OCI-LY7 (cell line): Measurements from ENCODE around the gene PM20D1. TPM values are rescaled to one million over a fixed set of nuclear protein-coding genes. Genes with fewer than 3 reads are reported as not detected.

ENCODE experiments used
- BruUV-seq: library from RNA; stranded (reverse); fragments of 400-500 nt; replicated peaks from 2 replicates; lab custom pipeline; 2021; lab: Mats Ljungman, UMichigan
- CTCF ChIA-PET: fragments of 300-600 bp; sonication (Branson Sonifier 250); formaldehyde crosslinking; loops from one replicate; lab custom pipeline; 2022; ENCODE audit warnings: antibody characterized with exemption; ENCODE audit not compliant: unreplicated experiment; lab: Charles Lee
- POLR2A ChIA-PET: fragments of 300-600 bp; sonication (Branson Sonifier 250); formaldehyde crosslinking; loops from one replicate; lab custom pipeline; 2022; ENCODE audit warnings: antibody characterized with exemption; lab: Charles Lee
- DNase-seq: peaks from one replicate; pipeline ENCODE4 v3.0.0-alpha.2; 2015; ENCODE audit warnings: low spot score
- H2AFZ ChIP-seq: fragments of 200-600 bp; sonication (generic), shearing (Covaris generic); 2 replicates; pipeline ENCODE4 v1.6.1; 2014; ENCODE audit warnings: mild to moderate bottlenecking, antibody characterized with exemption, low read length, moderate library complexity
- H3K27ac ChIP-seq: fragments of 200-600 bp; sonication (generic); 2 replicates; pipeline ENCODE4 v1.5.1; 2014; ENCODE audit warnings: mixed run types, low read depth, mild to moderate bottlenecking, moderate library complexity, low read length, inconsistent platforms; ENCODE audit not compliant: poor library complexity, severe bottlenecking
- H3K36me3 ChIP-seq: fragments of 200-600 bp; sonication (generic); 2 replicates; pipeline ENCODE4 v1.6.1; 2014; ENCODE audit warnings: mild to moderate bottlenecking, antibody characterized with exemption, low read length, moderate library complexity, mixed read lengths; ENCODE audit not compliant: insufficient read depth
- H3K4me1 ChIP-seq: fragments of 200-600 bp; sonication (generic); 2 replicates; pipeline ENCODE4 v1.5.1; 2014; ENCODE audit warnings: mild to moderate bottlenecking, low read length; ENCODE audit not compliant: insufficient read depth, poor library complexity, severe bottlenecking
- H3K4me2 ChIP-seq: fragments of 200-600 bp; sonication (generic); 2 replicates; pipeline ENCODE4 v1.6.1; 2014; ENCODE audit warnings: mild to moderate bottlenecking, low read length
- H3K4me3 ChIP-seq: fragments of 200-600 bp; sonication (generic); 2 replicates; pipeline ENCODE4 v1.5.1; 2014; ENCODE audit warnings: mild to moderate bottlenecking, low read depth, low read length; ENCODE audit not compliant: poor library complexity, severe bottlenecking
- H3K79me2 ChIP-seq: fragments of 200-600 bp; sonication (generic); 2 replicates; pipeline ENCODE4 v1.6.1; 2016; ENCODE audit warnings: low read depth, mild to moderate bottlenecking, low read length, moderate library complexity, mixed read lengths; ENCODE audit not compliant: insufficient read depth
- H3K9me2 ChIP-seq: fragments of 200-600 bp; sonication (generic); 2 replicates; pipeline ENCODE4 v1.6.1; 2016; ENCODE audit warnings: mild to moderate bottlenecking, low read length, mixed read lengths; ENCODE audit not compliant: insufficient read depth
- H3K9me3 ChIP-seq: fragments of 200-600 bp; sonication (generic); 2 replicates; pipeline ENCODE4 v1.6.1; 2014; ENCODE audit warnings: mild to moderate bottlenecking, mixed run types, low read length, mixed read lengths
- H4K20me1 ChIP-seq: fragments of 200-600 bp; sonication (generic); 2 replicates; pipeline ENCODE4 v1.6.1; 2014; ENCODE audit warnings: mild to moderate bottlenecking, antibody characterized with exemption, low read length, moderate library complexity, mixed read lengths; ENCODE audit not compliant: insufficient read depth
- CTCF ChIP-seq: fragments of 200-600 bp; sonication (generic); conservative IDR thresholded peaks from 2 replicates; pipeline ENCODE4 v1.5.1; 2014; ENCODE audit warnings: mild to moderate bottlenecking, antibody characterized with exemption, low read length, moderate library complexity, mixed read lengths
- EZH2phosphoT487 ChIP-seq: fragments of 200-600 bp; sonication (generic); IDR thresholded peaks from 2 replicates; pipeline ENCODE4 v1.6.1; 2018; ENCODE audit warnings: low read depth, borderline replicate concordance, mild to moderate bottlenecking, mixed run types, antibody characterized with exemption, low read length, moderate library complexity, mixed read lengths
- intact Hi-C: fragments of 100-400 bp; cut with micrococcal nuclease; formaldehyde crosslinking; loops from one replicate; pipeline ENCODE4 v1.10.0; 2022; ENCODE audit not compliant: unreplicated experiment
- total RNA-seq, 2 experiments: library from RNA; depleted of rRNA in 1 of 2; stranded (reverse); fragments of >200 nt in 1 of 2; shearing (Covaris generic) in 1 of 2; gene quantifications; 2 replicates each; pipeline ENCODE4 v1.2.3, GENCODE V29; 2014 to 2022

PM20D1 gene
- total RNA-seq, 2 experiments from 2014 or later: not detected

GRCh38 chr1:205780335-205780734 lies 69.6 kb downstream of the PM20D1 start:
- Histone ChIP-seq H3K4me2 (no peak overlapping the region), H3K4me3 (no peak overlapping the region), H3K79me2 (no peaks in the 10 kb centered on the region), H2AFZ (no peak overlapping the region), H3K9me2 (no peaks in the 10 kb centered on the region), H3K9me3 (peaks cover 6% of the 10 kb centered on the region; the same call in 1 of the 2 replicates), H4K20me1 (no peaks in the 10 kb centered on the region), H3K4me1 (peaks cover 5% of the 10 kb centered on the region), H3K27ac (no peak overlapping the region), H3K36me3 (no peaks in the 10 kb centered on the region)
- ChIA-PET CTCF (no interaction called here), POLR2A (interaction anchor here (0.6 to 0.7 kb wide), 2 partner anchors 48 to 65 kb away, joined by 3 read pairs; no protein-coding TSS in a partner anchor)
- no TSS peak for BruUV-seq
- intact Hi-C loops: no loop called here
- no peak for DNase-seq
- TF ChIP-seq CTCF (no peak), EZH2phosphoT487 (no peak)

Other genes with a start within 250 kb of the PM20D1 start
- 26.4 and 29.1 TPM in 2 replicates for gene ELK4, start 218.1 kb downstream of the PM20D1 start, total RNA-seq (2014; rRNA removed; shearing (Covaris generic))
- gene ELK4, start 218.1 kb downstream of the PM20D1 start, total RNA-seq (2022): 82.7 and 88.3 TPM in 2 replicates
- 1.6 and 2.4 TPM in 2 replicates for gene SLC45A3, start 169.6 kb downstream of the PM20D1 start, total RNA-seq (2014; rRNA removed; shearing (Covaris generic))
- gene SLC45A3, start 169.6 kb downstream of the PM20D1 start, total RNA-seq (2022): 5.3 and 5.9 TPM in 2 replicates
- 152 and 238 TPM in 2 replicates for gene NUCKS1, start 100.0 kb downstream of the PM20D1 start, total RNA-seq (2014; rRNA removed; shearing (Covaris generic))
- 287 and 301 TPM in 2 replicates for gene NUCKS1, start 100.0 kb downstream of the PM20D1 start, total RNA-seq (2022)
- 5.0 and 5.9 TPM in 2 replicates for gene RAB29, start 74.7 kb downstream of the PM20D1 start, total RNA-seq (2014; rRNA removed; shearing (Covaris generic))
- 5.8 and 7.8 TPM in 2 replicates for gene RAB29, start 74.7 kb downstream of the PM20D1 start, total RNA-seq (2022)
- 3.1 and 3.2 TPM in 2 replicates for gene SLC41A1, start 36.9 kb downstream of the PM20D1 start, total RNA-seq (2014; rRNA removed; shearing (Covaris generic))
- 6.4 and 8.2 TPM in 2 replicates for gene SLC41A1, start 36.9 kb downstream of the PM20D1 start, total RNA-seq (2022)
- not detected in 2 replicates for gene SLC26A9, start 93.3 kb upstream of the PM20D1 start, total RNA-seq (2014; rRNA removed; shearing (Covaris generic))
- not detected in 2 replicates for gene SLC26A9, start 93.3 kb upstream of the PM20D1 start, total RNA-seq (2022)
- gene RAB7B, start 153.3 kb upstream of the PM20D1 start, total RNA-seq (2014; rRNA removed; shearing (Covaris generic)): not detected in 2 replicates
- not detected in 2 replicates for gene RAB7B, start 153.3 kb upstream of the PM20D1 start, total RNA-seq (2022)
- gene CTSE, start 173.8 kb upstream of the PM20D1 start, total RNA-seq (2014; rRNA removed; shearing (Covaris generic)): not detected in 2 replicates
- not detected in 2 replicates for gene CTSE, start 173.8 kb upstream of the PM20D1 start, total RNA-seq (2022)
- 5.0 and 6.4 TPM in 2 replicates for gene RHEX, start 203.0 kb upstream of the PM20D1 start, total RNA-seq (2014; rRNA removed; shearing (Covaris generic))
- 9.9 and 10.0 TPM in 2 replicates for gene RHEX, start 203.0 kb upstream of the PM20D1 start, total RNA-seq (2022)